DND-41 (cell line): ENCODE results near the gene PARD6G.

Experiments used
- EZH2 ChIP-seq: IDR thresholded peaks from 3 replicates; pipeline ENCODE4 v1.6.1; 2012; ENCODE audit warnings: borderline replicate concordance, low read depth, mild to moderate bottlenecking, moderate library complexity, low read length, inconsistent platforms; ENCODE audit not compliant: severe bottlenecking
- TF ChIP-seq, protein P1 (sequence below): IDR thresholded peaks from 2 replicates; pipeline ENCODE4 v1.5.1; 2012; ENCODE audit warnings: borderline replicate concordance, low read length, moderate library complexity, mild to moderate bottlenecking; ENCODE audit not compliant: poor library complexity, severe bottlenecking; ENCODE audit errors: extremely low read depth

DNA sequence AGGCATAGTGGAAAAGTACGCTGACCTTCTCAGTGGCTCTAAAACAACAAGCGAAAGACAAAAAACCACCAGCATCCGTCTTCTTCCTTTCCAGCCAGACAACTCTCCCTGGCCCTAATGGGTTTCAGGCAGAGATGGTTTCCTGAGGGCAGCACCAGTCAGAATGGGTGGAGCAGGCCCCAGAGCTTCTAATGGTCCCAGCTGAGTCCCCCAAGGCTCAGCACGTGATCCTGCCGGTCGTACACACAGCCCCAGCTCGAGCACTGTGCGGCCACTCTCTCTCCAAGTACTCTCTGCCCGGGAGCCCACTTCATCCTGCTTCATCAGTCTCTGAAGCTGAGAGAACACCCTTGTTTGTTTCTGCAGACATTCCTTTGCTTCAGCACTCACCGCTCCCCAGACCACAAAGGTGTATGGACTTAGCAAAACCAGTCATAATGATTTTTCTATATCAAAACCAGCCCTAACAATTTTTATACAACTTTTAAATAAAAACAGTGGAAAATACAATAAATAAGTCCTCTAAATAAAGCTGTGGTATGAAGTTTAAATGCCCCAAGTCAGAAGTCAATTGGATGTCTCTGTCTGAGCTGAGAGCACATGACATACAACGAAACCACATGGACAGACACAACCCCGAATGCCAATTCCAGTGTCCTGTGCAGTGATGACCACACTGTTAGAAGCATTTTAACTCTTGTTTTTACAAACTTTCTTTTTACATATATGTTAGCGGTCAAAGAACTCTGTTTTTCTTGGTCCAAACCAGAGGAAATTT, 63.9 kb downstream of the PARD6G start:
- TF ChIP-seq, protein P1, sequence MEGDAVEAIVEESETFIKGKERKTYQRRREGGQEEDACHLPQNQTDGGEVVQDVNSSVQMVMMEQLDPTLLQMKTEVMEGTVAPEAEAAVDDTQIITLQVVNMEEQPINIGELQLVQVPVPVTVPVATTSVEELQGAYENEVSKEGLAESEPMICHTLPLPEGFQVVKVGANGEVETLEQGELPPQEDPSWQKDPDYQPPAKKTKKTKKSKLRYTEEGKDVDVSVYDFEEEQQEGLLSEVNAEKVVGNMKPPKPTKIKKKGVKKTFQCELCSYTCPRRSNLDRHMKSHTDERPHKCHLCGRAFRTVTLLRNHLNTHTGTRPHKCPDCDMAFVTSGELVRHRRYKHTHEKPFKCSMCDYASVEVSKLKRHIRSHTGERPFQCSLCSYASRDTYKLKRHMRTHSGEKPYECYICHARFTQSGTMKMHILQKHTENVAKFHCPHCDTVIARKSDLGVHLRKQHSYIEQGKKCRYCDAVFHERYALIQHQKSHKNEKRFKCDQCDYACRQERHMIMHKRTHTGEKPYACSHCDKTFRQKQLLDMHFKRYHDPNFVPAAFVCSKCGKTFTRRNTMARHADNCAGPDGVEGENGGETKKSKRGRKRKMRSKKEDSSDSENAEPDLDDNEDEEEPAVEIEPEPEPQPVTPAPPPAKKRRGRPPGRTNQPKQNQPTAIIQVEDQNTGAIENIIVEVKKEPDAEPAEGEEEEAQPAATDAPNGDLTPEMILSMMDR: no peak
- TF ChIP-seq EZH2: no peak
